Peyer's patch (tissue), 4 donors: ENCODE measurements around the gene XRRA1. TPM values are rescaled to one million over a fixed set of nuclear protein-coding genes. Genes with fewer than 3 reads are reported as not detected.

ENCODE experiments used
- DNase-seq, 3 donors: peaks; one replicate each; pipeline ENCODE4 v3.0.0-alpha.2; 2017 to 2019
- H3K27ac ChIP-seq, 4 donors: fragments of 200-600 bp; sonication (generic); one replicate each; pipeline ENCODE4 v1.5.1; 2016 to 2019
- H3K27me3 ChIP-seq, 2 donors: fragments of 200-600 bp; sonication (generic); one replicate each; pipeline ENCODE4 v1.5.1; 2019
- H3K36me3 ChIP-seq, 3 donors: fragments of 200-600 bp; sonication (generic); one replicate each; pipeline ENCODE4 v1.5.1; 2016 to 2019
- H3K4me1 ChIP-seq, 4 donors: fragments of 200-600 bp; sonication (generic); one replicate each; pipeline ENCODE4 v1.5.1; 2016 to 2019
- H3K4me3 ChIP-seq, 4 donors: fragments of 200-600 bp; sonication (generic); 1 replicate in 3 of 4; 2 replicates in 1 of 4; pipeline ENCODE4 v1.5.1; 2016 to 2019; ENCODE audit warnings: mild to moderate bottlenecking in 1 of 4
- H3K9me3 ChIP-seq, 4 donors: fragments of 200-600 bp; sonication (generic); one replicate each; pipeline ENCODE4 v1.5.1; 2016 to 2019; ENCODE audit warnings: mild to moderate bottlenecking in 1 of 4
- POLR2A ChIP-seq, 2 donors: fragments of 450-650 bp; IDR thresholded peaks; one replicate each; pipeline ENCODE4 v1.5.1; 2017; ENCODE audit warnings: antibody characterized with exemption in 2 of 2, mild to moderate bottlenecking in 2 of 2, moderate library complexity in 2 of 2
- total RNA-seq, 4 donors: library from RNA; depleted of rRNA; stranded (reverse); fragments of >200 nt; gene quantifications; one replicate each; pipeline ENCODE4 v1.1.0, GENCODE V29; 2016
- TF ChIP-seq, protein P1 (sequence below), 6 experiments: fragments of 450-650 bp in 4 of 6; fragments of 200-600 bp in 2 of 6; sonication (generic) in 1 of 6; IDR thresholded peaks; one replicate each; pipeline ENCODE4 v1.5.1; 2017 to 2019; ENCODE audit warnings: antibody characterized with exemption in 6 of 6, mild to moderate bottlenecking in 3 of 6, moderate library complexity in 1 of 6

Gene XRRA1
- total RNA-seq, 4 donors from 2014 or later = 12.8 to 45.9 (median 26.1) TPM

DNA sequence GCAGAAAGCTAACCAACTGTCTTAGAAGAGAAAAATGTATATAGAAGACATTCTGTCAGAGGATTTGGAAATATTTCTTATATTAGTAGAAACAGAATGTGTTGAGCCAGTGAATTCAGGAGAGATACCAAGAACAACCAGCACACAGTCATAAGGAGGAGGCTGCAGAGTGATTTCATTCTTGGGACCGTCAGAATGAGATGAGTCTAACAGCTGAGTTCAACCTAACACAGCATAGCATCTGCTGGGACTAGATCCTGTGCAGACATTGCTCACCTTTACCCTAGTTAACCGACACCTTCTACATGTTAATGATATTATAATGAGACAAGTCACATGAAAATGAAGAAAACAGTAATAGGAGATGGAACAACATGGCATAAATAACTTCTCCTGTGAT, 85.5 kb downstream of the XRRA1 start:
- DNase-seq = no peak
- H3K27ac ChIP-seq = no peak overlapping the region
- TF ChIP-seq, protein P1, sequence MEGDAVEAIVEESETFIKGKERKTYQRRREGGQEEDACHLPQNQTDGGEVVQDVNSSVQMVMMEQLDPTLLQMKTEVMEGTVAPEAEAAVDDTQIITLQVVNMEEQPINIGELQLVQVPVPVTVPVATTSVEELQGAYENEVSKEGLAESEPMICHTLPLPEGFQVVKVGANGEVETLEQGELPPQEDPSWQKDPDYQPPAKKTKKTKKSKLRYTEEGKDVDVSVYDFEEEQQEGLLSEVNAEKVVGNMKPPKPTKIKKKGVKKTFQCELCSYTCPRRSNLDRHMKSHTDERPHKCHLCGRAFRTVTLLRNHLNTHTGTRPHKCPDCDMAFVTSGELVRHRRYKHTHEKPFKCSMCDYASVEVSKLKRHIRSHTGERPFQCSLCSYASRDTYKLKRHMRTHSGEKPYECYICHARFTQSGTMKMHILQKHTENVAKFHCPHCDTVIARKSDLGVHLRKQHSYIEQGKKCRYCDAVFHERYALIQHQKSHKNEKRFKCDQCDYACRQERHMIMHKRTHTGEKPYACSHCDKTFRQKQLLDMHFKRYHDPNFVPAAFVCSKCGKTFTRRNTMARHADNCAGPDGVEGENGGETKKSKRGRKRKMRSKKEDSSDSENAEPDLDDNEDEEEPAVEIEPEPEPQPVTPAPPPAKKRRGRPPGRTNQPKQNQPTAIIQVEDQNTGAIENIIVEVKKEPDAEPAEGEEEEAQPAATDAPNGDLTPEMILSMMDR (IDR thresholded peaks at IDR 0.05) = no peak
- TF ChIP-seq POLR2A (IDR thresholded peaks at IDR 0.05) = no peak
- peaks cover 0 to 46% (median 15%) of the 10 kb centered on the region in 4 donors for H3K9me3 ChIP-seq
- no peaks in the 10 kb centered on the region for H3K27me3 ChIP-seq
- H3K4me3 ChIP-seq = no peak overlapping the region
- H3K4me1 ChIP-seq = no peaks in the 10 kb centered on the region
- peaks cover 0 to 65% (median 0%) of the 10 kb centered on the region in 3 donors for H3K36me3 ChIP-seq

DNA sequence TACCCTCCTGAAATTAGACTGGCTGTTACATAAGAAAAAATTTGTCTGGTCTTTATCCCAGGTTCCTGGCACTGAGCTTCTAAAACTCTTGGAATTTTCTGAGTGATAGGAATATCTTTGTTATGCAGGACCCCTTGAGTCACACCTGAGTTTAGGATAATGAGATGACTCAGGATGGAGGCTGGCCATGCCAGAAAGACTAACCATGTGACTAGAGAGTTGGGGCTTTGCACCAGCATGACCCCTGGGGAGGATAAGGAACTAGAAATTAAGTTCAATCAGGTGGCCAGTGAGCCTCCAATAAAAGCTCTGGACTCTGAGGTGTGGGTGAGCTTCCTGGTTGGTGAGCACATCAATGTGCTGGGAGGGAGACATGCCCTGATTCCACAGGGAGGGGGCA, 88.1 kb downstream of the XRRA1 start:
- TF ChIP-seq POLR2A (IDR thresholded peaks at IDR 0.05) = no peak
- TF ChIP-seq, protein P1 (IDR thresholded peaks at IDR 0.05) = no peak
- no peaks in the 10 kb centered on the region for H3K27me3 ChIP-seq
- H3K4me3 ChIP-seq = no peak overlapping the region
- DNase-seq = no peak
- H3K9me3 ChIP-seq = peaks cover 0 to 22% (median 4%) of the 10 kb centered on the region in 4 donors
- peaks cover 0 to 73% (median 0%) of the 10 kb centered on the region in 3 donors for H3K36me3 ChIP-seq
- no peak overlapping the region for H3K27ac ChIP-seq
- no peaks in the 10 kb centered on the region for H3K4me1 ChIP-seq

DNA sequence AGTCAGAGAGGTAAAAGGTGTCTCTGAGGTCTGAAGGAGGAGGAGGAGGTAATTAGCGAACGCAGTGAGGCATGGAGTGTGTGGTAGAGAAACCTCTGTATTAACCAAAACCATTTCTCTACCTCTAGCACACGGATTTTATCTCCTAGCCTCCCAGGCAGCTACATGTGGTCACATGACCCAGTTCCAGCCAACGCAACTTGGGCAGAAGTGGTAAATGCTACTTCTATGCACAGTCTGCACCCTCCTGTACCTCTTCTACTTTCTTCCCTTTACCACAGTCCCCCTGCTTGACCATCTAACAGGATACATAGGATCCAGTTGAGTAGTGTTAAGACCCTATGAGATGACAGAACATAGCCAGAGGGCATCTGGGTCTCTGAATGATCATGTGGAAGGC, 95.7 kb downstream of the XRRA1 start:
- no peak for DNase-seq
- Histone ChIP-seq H3K4me3 (no peak overlapping the region), H3K4me1 (no peaks in the 10 kb centered on the region), H3K27me3 (no peaks in the 10 kb centered on the region), H3K27ac (no peak overlapping the region), H3K36me3 (peaks cover 0 to 29% (median 0%) of the 10 kb centered on the region in 3 donors), H3K9me3 (no peaks in the 10 kb centered on the region)
- TF ChIP-seq, protein P1 (IDR thresholded peaks at IDR 0.05) = no peak
- TF ChIP-seq POLR2A (IDR thresholded peaks at IDR 0.05) = no peak

DNA sequence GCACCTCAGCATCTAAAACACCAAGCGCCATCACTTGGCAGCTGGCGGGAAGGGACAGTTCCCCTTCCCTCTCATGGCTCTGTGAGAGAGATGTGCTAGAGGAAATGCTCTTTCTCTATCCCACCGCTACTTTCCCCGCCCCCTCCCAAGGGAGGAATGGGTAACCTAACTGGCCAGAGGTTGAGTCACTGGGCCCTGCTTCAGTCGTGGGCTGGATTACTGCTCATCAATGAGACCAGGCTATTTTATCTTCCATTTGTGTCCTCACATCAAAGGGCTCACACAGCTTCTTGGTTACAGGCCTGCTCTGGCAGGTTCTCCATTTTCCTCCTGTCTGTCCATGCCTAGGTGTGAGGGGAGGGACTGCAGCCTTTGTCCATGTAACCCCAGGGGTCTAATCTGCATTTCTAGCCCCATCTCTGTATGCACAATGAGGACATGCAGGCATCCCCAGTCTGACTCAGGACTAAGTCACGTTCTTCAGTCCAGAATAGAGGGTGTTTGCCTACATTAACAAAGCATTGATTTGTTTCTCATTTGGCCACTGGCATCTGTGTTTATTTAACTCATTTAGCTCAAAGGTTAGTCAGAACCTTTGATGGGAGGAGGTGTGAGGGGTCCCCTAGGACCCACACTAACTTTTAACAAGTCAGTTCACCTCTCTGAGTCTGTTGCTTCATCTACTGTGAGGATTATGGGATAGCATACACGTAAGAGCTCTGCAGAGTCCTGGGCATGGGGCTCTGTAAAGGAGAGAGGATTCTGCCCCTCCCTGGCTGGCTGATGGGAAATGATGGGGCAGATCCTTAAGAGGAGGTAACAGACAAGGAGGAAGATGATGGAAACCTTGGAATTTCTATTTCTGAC, 99.1 kb downstream of the XRRA1 start:
- H3K36me3 ChIP-seq = peaks cover 0 to 35% (median 0%) of the 10 kb centered on the region in 3 donors
- no peaks in the 10 kb centered on the region for H3K9me3 ChIP-seq
- no peak overlapping the region for H3K27ac ChIP-seq
- no peak for TF ChIP-seq POLR2A (IDR thresholded peaks at IDR 0.05)
- TF ChIP-seq, protein P1 (IDR thresholded peaks at IDR 0.05) = no peak
- no peak for DNase-seq
- H3K4me1 ChIP-seq = no peaks in the 10 kb centered on the region
- no peaks in the 10 kb centered on the region for H3K27me3 ChIP-seq
- H3K4me3 ChIP-seq = no peak overlapping the region

DNA sequence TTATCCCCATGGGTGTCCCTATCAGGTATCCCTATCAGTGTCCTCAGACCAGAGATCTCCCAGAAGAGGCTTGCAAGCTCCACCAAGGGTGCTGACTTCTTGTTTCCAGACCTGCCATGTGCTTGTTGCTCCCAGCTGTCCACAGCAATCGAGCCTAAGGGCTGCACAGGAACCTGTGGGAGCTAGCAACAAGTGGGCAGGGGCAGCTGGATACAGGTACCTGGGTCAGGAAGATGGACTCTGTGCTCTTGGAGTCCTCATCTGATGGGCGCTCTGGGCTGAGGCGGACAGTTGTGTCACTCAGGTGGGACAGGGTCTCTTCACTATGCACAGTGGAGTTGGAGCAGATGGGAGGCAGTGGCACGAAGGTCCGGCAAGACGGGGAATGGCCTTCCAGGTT, 101.0 kb downstream of the XRRA1 start:
- H3K27me3 ChIP-seq = no peaks in the 10 kb centered on the region

More for the DNA sequence above, 101.0 kb downstream of the XRRA1 start:
- TF ChIP-seq, protein P1 (IDR thresholded peaks at IDR 0.05) = no peak
- TF ChIP-seq POLR2A (IDR thresholded peaks at IDR 0.05) = no peak
- no peaks in the 10 kb centered on the region for H3K4me1 ChIP-seq
- no peak for DNase-seq
- no peak overlapping the region for H3K4me3 ChIP-seq
- H3K27ac ChIP-seq = no peak overlapping the region
- H3K36me3 ChIP-seq = peaks cover 0 to 48% (median 0%) of the 10 kb centered on the region in 3 donors
- no peaks in the 10 kb centered on the region for H3K9me3 ChIP-seq
